H1 (cell line): ENCODE results near the gene TOP1. TPM values are rescaled to one million over a fixed set of nuclear protein-coding genes. Genes with fewer than 3 reads are reported as not detected.

Experiments used
- CTCF ChIA-PET: fragments of 300-600 bp; sonication (Branson Sonifier 250); formaldehyde crosslinking; loops from one replicate; lab custom pipeline; 2021; ENCODE audit not compliant: partially characterized antibody; lab: Charles Lee
- POLR2A ChIA-PET: fragments of 300-600 bp; sonication (Branson Sonifier 250); formaldehyde crosslinking; loops from one replicate; lab custom pipeline; 2021; ENCODE audit warnings: inconsistent platforms; ENCODE audit not compliant: partially characterized antibody; lab: Charles Lee
- DNase-seq, 2 experiments: peaks; one replicate each; pipeline versions ENCODE4 v3.0.0 to v3.0.0-alpha.2; 2010 to 2022; ENCODE audit warnings: low spot score in 2 of 2, low read depth in 1 of 2, mixed read lengths in 1 of 2
- FAIRE-seq: peaks from 2 replicates; lab custom pipeline; 2011; peaks lifted over from hg19 to GRCh38; lab: Jason Lieb, UNC
- H2AFZ ChIP-seq: 2 replicates; pipeline ENCODE4 v1.8.1; 2012; ENCODE audit warnings: low read length, inconsistent platforms
- H2AK5ac ChIP-seq: 2 replicates; pipeline ENCODE4 v1.6.1; 2013; ENCODE audit warnings: low read depth, low read length
- H2BK120ac ChIP-seq: replicated peaks from 2 replicates; pipeline ENCODE3; 2013; ENCODE audit warnings: low read depth, low read length, inconsistent platforms
- H2BK12ac ChIP-seq: 2 replicates; pipeline ENCODE4 v1.6.1; 2013; ENCODE audit warnings: low read depth, low read length
- H2BK15ac ChIP-seq: 2 replicates; pipeline ENCODE4 v1.6.1; 2013; ENCODE audit warnings: low read length
- H2BK20ac ChIP-seq: 2 replicates; pipeline ENCODE4 v1.6.1; 2013; ENCODE audit warnings: low read length
- H2BK5ac ChIP-seq: 2 replicates; pipeline ENCODE4 v1.6.1; 2013; ENCODE audit warnings: low read depth, low read length
- H3K14ac ChIP-seq: 2 replicates; pipeline ENCODE4 v1.6.1; 2013; ENCODE audit warnings: inconsistent platforms; ENCODE audit not compliant: insufficient read length
- H3K18ac ChIP-seq: 2 replicates; pipeline ENCODE4 v1.6.1; 2013; ENCODE audit warnings: low read length; ENCODE audit errors: extremely low read depth
- H3K23ac ChIP-seq: 2 replicates; pipeline ENCODE4 v1.6.1; 2013; ENCODE audit warnings: inconsistent platforms; ENCODE audit not compliant: insufficient read length
- H3K23me2 ChIP-seq: 2 replicates; pipeline ENCODE4 v1.6.1; 2013; ENCODE audit warnings: low read depth, low read length
- H3K27ac ChIP-seq: 2 replicates; pipeline ENCODE4 v1.6.1; 2011; ENCODE audit warnings: low read depth, low read length, inconsistent platforms
- H3K27me3 ChIP-seq, 4 experiments: replicated peaks in 1 of 4; 1 replicate in 1 of 4; 2 replicates in 3 of 4; pipeline versions ENCODE4 v1.6.1 to v1.8.1; 2011 to 2013; ENCODE audit warnings: low read length in 3 of 4, mild to moderate bottlenecking in 3 of 4, inconsistent platforms in 2 of 4, mixed read lengths in 2 of 4, moderate library complexity in 1 of 4; ENCODE audit not compliant: control insufficient read depth in 3 of 4, insufficient read depth in 3 of 4; ENCODE audit errors: extremely low read depth in 1 of 4
- H3K36me3 ChIP-seq, 4 experiments: 2 replicates each; pipeline versions ENCODE4 v1.6.1 to v1.8.1; 2011 to 2013; ENCODE audit warnings: mild to moderate bottlenecking in 4 of 4, low read length in 3 of 4, moderate library complexity in 2 of 4, control low read depth in 1 of 4, inconsistent platforms in 1 of 4; ENCODE audit not compliant: insufficient read depth in 4 of 4, control insufficient read depth in 2 of 4
- H3K4ac ChIP-seq: replicated peaks from 2 replicates; pipeline ENCODE3; 2013; ENCODE audit warnings: low read length, low read depth, mixed read lengths, inconsistent platforms; ENCODE audit not compliant: insufficient read length
- H3K4me1 ChIP-seq, 4 experiments: replicated peaks in 1 of 4; 1 replicate in 1 of 4; 2 replicates in 3 of 4; pipeline versions ENCODE4 v1.6.1 to v1.8.1; 2011 to 2013; ENCODE audit warnings: low read length in 3 of 4, inconsistent platforms in 2 of 4, mixed read lengths in 1 of 4; ENCODE audit not compliant: insufficient read depth in 4 of 4, control insufficient read depth in 3 of 4
- H3K4me2 ChIP-seq, 2 experiments: 2 replicates each; pipeline versions ENCODE4 v1.6.1 to v1.8.1; 2011 to 2013; ENCODE audit warnings: low read depth in 2 of 2, low read length in 2 of 2, control low read depth in 1 of 2, inconsistent platforms in 1 of 2, mild to moderate bottlenecking in 1 of 2; ENCODE audit not compliant: insufficient read depth in 1 of 2
- H3K4me3 ChIP-seq, 4 experiments: fragments of 200-600, 300-600 bp in 1 of 4; sonication (generic), shearing (Covaris generic), sonication (Bioruptor Twin) in 1 of 4; 2 replicates each; pipeline versions ENCODE4 v1.5.1 to v1.8.1; 2011 to 2016; ENCODE audit warnings: low read length in 4 of 4, low read depth in 3 of 4, control low read depth in 2 of 4, inconsistent platforms in 2 of 4, mild to moderate bottlenecking in 2 of 4, mixed read lengths in 1 of 4, moderate library complexity in 1 of 4; ENCODE audit not compliant: insufficient read depth in 2 of 4; ENCODE audit errors: extremely low read depth in 1 of 4
- H3K56ac ChIP-seq: replicated peaks from 2 replicates; pipeline ENCODE3; 2013; ENCODE audit warnings: low read depth, mild to moderate bottlenecking, mixed read lengths, low read length, inconsistent platforms; ENCODE audit not compliant: insufficient read length
- H3K79me1 ChIP-seq: 2 replicates; pipeline ENCODE4 v1.6.1; 2013; ENCODE audit warnings: low read depth, low read length, control low read depth
- H3K79me2 ChIP-seq, 2 experiments: 2 replicates each; pipeline versions ENCODE4 v1.6.1 to v1.8.1; 2012 to 2013; ENCODE audit warnings: low read length in 2 of 2, mild to moderate bottlenecking in 2 of 2, inconsistent platforms in 1 of 2; ENCODE audit not compliant: insufficient read depth in 2 of 2, control insufficient read depth in 1 of 2
- H3K9ac ChIP-seq, 4 experiments: replicated peaks in 1 of 4; 1 replicate in 1 of 4; 2 replicates in 3 of 4; pipeline versions ENCODE4 v1.6.1 to v1.8.1; 2011 to 2013; ENCODE audit warnings: low read depth in 3 of 4, low read length in 3 of 4, control low read depth in 2 of 4, mild to moderate bottlenecking in 2 of 4, moderate library complexity in 2 of 4, inconsistent platforms in 1 of 4; ENCODE audit errors: extremely low read depth in 1 of 4
- H3K9me3 ChIP-seq, 2 experiments: 2 replicates each; pipeline versions ENCODE4 v1.6.1 to v1.8.1; 2012 to 2013; ENCODE audit warnings: mild to moderate bottlenecking in 2 of 2, moderate library complexity in 2 of 2, control low read depth in 1 of 2, inconsistent platforms in 1 of 2, low read depth in 1 of 2, low read length in 1 of 2, mixed read lengths in 1 of 2; ENCODE audit not compliant: insufficient read depth in 2 of 2
- H4K20me1 ChIP-seq, 2 experiments: replicated peaks in 1 of 2; 2 replicates each; pipeline versions ENCODE3 to v1.8.1; 2011 to 2013; ENCODE audit warnings: inconsistent platforms in 2 of 2, low read length in 2 of 2, mild to moderate bottlenecking in 1 of 2; ENCODE audit not compliant: insufficient read depth in 2 of 2, control insufficient read depth in 1 of 2
- H4K5ac ChIP-seq: 2 replicates; pipeline ENCODE4 v1.6.1; 2013; ENCODE audit warnings: low read length, low read depth, mixed read lengths, inconsistent platforms; ENCODE audit not compliant: insufficient read length
- H4K8ac ChIP-seq: 2 replicates; pipeline ENCODE4 v1.8.0; 2013; ENCODE audit warnings: mild to moderate bottlenecking, moderate library complexity, low read length, inconsistent platforms; ENCODE audit not compliant: insufficient read depth; ENCODE audit errors: extremely low read depth
- H4K91ac ChIP-seq: replicated peaks from 2 replicates; pipeline ENCODE3; 2013; ENCODE audit warnings: low read length, mixed read lengths, inconsistent platforms; ENCODE audit not compliant: insufficient read length
- CHD2 ChIP-seq: IDR thresholded peaks from 2 replicates; pipeline ENCODE4 v1.6.1; 2012; ENCODE audit warnings: low read length, improper control_type of control experiment
- CTBP2 ChIP-seq: IDR thresholded peaks from 2 replicates; pipeline ENCODE4 v1.7.0; 2011; ENCODE audit warnings: borderline replicate concordance, mild to moderate bottlenecking, moderate library complexity, mixed read lengths, low read length; ENCODE audit not compliant: insufficient read depth, insufficient read length
- EP300 ChIP-seq, 2 experiments: IDR thresholded peaks; 1 replicate in 1 of 2; 2 replicates in 1 of 2; pipeline ENCODE4 v1.6.1; 2011 to 2012; ENCODE audit warnings: low read depth in 2 of 2, low read length in 2 of 2, mild to moderate bottlenecking in 2 of 2, borderline replicate concordance in 1 of 2, inconsistent platforms in 1 of 2, moderate library complexity in 1 of 2
- GABPA ChIP-seq: IDR thresholded peaks from 2 replicates; pipeline ENCODE4 v1.6.1; 2011; ENCODE audit warnings: mild to moderate bottlenecking, low read length, moderate library complexity, borderline replicate concordance; ENCODE audit not compliant: insufficient read depth
- HDAC2 ChIP-seq, 2 experiments: fragments of 300-600 bp in 1 of 2; sonication (generic) in 1 of 2; IDR thresholded peaks; 2 replicates each; pipeline ENCODE4 v1.6.1; 2011 to 2012; ENCODE audit warnings: low read depth in 2 of 2, low read length in 2 of 2, mild to moderate bottlenecking in 2 of 2, moderate library complexity in 2 of 2, borderline replicate concordance in 1 of 2, inconsistent platforms in 1 of 2
- KDM4A ChIP-seq: IDR thresholded peaks from one replicate; pipeline ENCODE4 v1.7.1; 2012; ENCODE audit warnings: low read depth, mild to moderate bottlenecking, moderate library complexity, low read length, inconsistent platforms; ENCODE audit not compliant: severe bottlenecking
- NRF1 ChIP-seq: IDR thresholded peaks from 2 replicates; pipeline ENCODE4 v1.6.1; 2011; ENCODE audit warnings: mild to moderate bottlenecking, low read depth, low read length, improper control_type of control experiment
- POLR2A ChIP-seq, 2 experiments: IDR thresholded peaks; 1 replicate in 1 of 2; 2 replicates in 1 of 2; pipeline ENCODE4 v1.6.1; 2011; ENCODE audit warnings: low read depth in 2 of 2, low read length in 2 of 2, mild to moderate bottlenecking in 2 of 2; ENCODE audit errors: control extremely low read depth in 1 of 2
- POU5F1 ChIP-seq: IDR thresholded peaks from 2 replicates; pipeline ENCODE4 v1.6.1; 2011; ENCODE audit warnings: low read depth, mild to moderate bottlenecking, low read length, moderate library complexity
- RBBP5 ChIP-seq: IDR thresholded peaks from 2 replicates; pipeline ENCODE4 v1.7.1; 2012; ENCODE audit warnings: low read depth, mild to moderate bottlenecking, inconsistent platforms, low read length, moderate library complexity, borderline replicate concordance
- SP2 ChIP-seq: IDR thresholded peaks from 2 replicates; pipeline ENCODE4 v1.6.1; 2012; ENCODE audit warnings: mild to moderate bottlenecking, low read length, inconsistent platforms
- SRF ChIP-seq: IDR thresholded peaks from 2 replicates; pipeline ENCODE4 v1.6.1; 2011; ENCODE audit warnings: mild to moderate bottlenecking, low read depth, low read length, moderate library complexity
- YY1 ChIP-seq: IDR thresholded peaks from 2 replicates; pipeline ENCODE4 v1.6.1; 2011; ENCODE audit warnings: low read depth, mild to moderate bottlenecking, low read length
- WGBS, 2 experiments: shearing (Covaris generic) in 1 of 2; methylation state at CpG; one replicate each; pipeline versions ENCODE4 v1.1.6 to v1.1.7; 2013 to 2015; ENCODE audit warnings: low lambda C conversion rate in 2 of 2, mixed read lengths in 2 of 2, inconsistent platforms in 1 of 2, low coverage in 1 of 2, missing lambda C conversion rate in 1 of 2; ENCODE audit not compliant: insufficient replicate concordance in 2 of 2, insufficient coverage in 1 of 2, insufficient read length in 1 of 2; ENCODE audit errors: extremely low coverage in 1 of 2, missing lambda C conversion rate in 1 of 2; 5-methylcytosine and 5-hydroxymethylcytosine counted together
- polyA plus RNA-seq, 7 experiments: library from polyadenylated mRNA; depleted of rRNA in 3 of 7; stranded (reverse) in 5 of 7; unstranded in 2 of 7; fragments of >200 nt in 5 of 7; fragments of 200-250 nt in 2 of 7; gene quantifications; 1 replicate in 5 of 7; 2 replicates in 1 of 7; 4 replicates in 1 of 7; pipeline versions ENCODE4 v1.2.1 to v1.2.3, GENCODE V29; 2011 to 2013; ENCODE audit warnings: missing spikeins in 2 of 7, mixed read lengths in 2 of 7
- total RNA-seq: library from RNA; stranded (reverse); fragmentation: NEBNext Ultra II Directional; extraction: Animal tissue kit (Norgen Biotek cat#: 25700); gene quantifications from 2 replicates; pipeline ENCODE4 v1.2.1, GENCODE V29; 2021
- TF ChIP-seq, protein P1 (sequence below): IDR thresholded peaks from 2 replicates; pipeline ENCODE4 v1.6.1; 2012; ENCODE audit warnings: inconsistent platforms

Gene TOP1
- total and polyA plus RNA-seq, 2 of the 8 experiments (the other 6 are each of a cell fraction or from before 2014, with no cell fraction given), result 7.4 to 108 TPM

DNA sequence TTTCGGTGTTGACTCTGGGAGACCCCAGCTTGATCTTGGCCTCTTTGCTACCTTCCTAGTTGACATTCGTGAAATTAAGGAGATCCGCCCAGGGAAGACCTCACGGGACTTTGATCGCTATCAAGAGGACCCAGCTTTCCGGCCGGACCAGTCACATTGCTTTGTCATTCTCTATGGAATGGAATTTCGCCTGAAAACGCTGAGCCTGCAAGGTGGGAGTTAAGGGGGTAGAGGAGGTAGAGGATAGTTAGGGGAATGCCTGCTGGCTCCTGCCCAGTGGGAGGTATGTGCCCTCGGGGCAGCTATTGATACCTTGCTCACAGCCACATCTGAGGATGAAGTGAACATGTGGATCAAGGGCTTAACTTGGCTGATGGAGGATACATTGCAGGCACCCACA lies 130.9 kb downstream of the TOP1 start:
- H3K27ac ChIP-seq, result no peak overlapping the region
- no peaks in the 10 kb centered on the region for H3K9me3 ChIP-seq
- ChIA-PET CTCF (interaction anchor here (1.2 to 5.9 kb wide), 3 partner anchors 12 to 181 kb away, joined by 4 to 47 read pairs (median 31); partner anchors contain the start of gene LPIN3), POLR2A (interaction anchor here (1.3 kb wide), 1 partner anchor 22 kb away, joined by 4 read pairs; the partner anchor contains the start of gene PLCG1)
- H3K79me1 ChIP-seq, result peaks cover 43% of the 10 kb centered on the region
- no peaks in the 10 kb centered on the region for H3K23me2 ChIP-seq
- no peak overlapping the region for H3K9ac ChIP-seq
- no peak overlapping the region for H2BK12ac ChIP-seq
- no peak overlapping the region for H2BK15ac ChIP-seq
- H3K79me2 ChIP-seq, result peaks cover 20 to 57% of the 10 kb centered on the region in 2 experiments
- H3K18ac ChIP-seq, result no peak overlapping the region
- no peak overlapping the region for H4K8ac ChIP-seq
- 83% methylated on average over 10 of the region's 10 CpGs; no CpG with 5 or more reads in 1 of the 2 experiments for WGBS, 2 experiments
- no peak overlapping the region for H3K14ac ChIP-seq
- no peak overlapping the region for H2AFZ ChIP-seq
- peaks cover 0 to 8% (median 2%) of the 10 kb centered on the region in 4 experiments; a peak in 3 of 7 replicates for H3K4me1 ChIP-seq
- FAIRE-seq (no peak), DNase-seq (no peak)
- H2AK5ac ChIP-seq, result no peak overlapping the region
- H3K23ac ChIP-seq, result no peak overlapping the region
- H2BK20ac ChIP-seq, result no peak overlapping the region
- H3K4ac ChIP-seq, result no peak overlapping the region
- no peak overlapping the region for H3K4me2 ChIP-seq
- no peak overlapping the region for H3K56ac ChIP-seq
- peaks cover 25 to 38% (median 32%) of the 10 kb centered on the region in 4 experiments for H3K36me3 ChIP-seq
- no peak overlapping the region for H2BK120ac ChIP-seq
- peaks cover 27 to 55% of the 10 kb centered on the region in 2 experiments for H4K20me1 ChIP-seq
- H2BK5ac ChIP-seq, result no peak overlapping the region
- H3K4me3 ChIP-seq, result no peak overlapping the region
- H4K5ac ChIP-seq, result no peak overlapping the region
- H3K27me3 ChIP-seq, result no peaks in the 10 kb centered on the region
- no peak overlapping the region for H4K91ac ChIP-seq
- TF ChIP-seq CTBP2 (no peak), RBBP5 (no peak), POU5F1 (no peak), KDM4A (no peak), SP2 (no peak), SRF (no peak), EP300 (IDR thresholded peaks at IDR 0.05; ENCODE audit: borderline replicate concordance in 1 of 2, low read depth in 2 of 2, low read length in 2 of 2) (no peak), HDAC2 (IDR thresholded peaks at IDR 0.05; ENCODE audit: borderline replicate concordance in 1 of 2, low read depth in 2 of 2, low read length in 2 of 2) (no peak), POLR2A (IDR thresholded peaks at IDR 0.05; ENCODE audit: control extremely low read depth in 1 of 2, low read depth in 2 of 2, low read length in 2 of 2) (no peak), CHD2 (no peak), GABPA (no peak), NRF1 (no peak), YY1 (no peak)
- TF ChIP-seq, protein P1, sequence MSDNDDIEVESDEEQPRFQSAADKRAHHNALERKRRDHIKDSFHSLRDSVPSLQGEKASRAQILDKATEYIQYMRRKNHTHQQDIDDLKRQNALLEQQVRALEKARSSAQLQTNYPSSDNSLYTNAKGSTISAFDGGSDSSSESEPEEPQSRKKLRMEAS, result no peak
